Measurements from ENCODE around the gene HAPLN2. TPM values are rescaled to one million over a fixed set of nuclear protein-coding genes. Genes with fewer than 3 reads are reported as not detected.

HAPLN2 gene
- total RNA-seq, 2 donors from 2014 or later = 6.1 to 10.2 TPM

GRCh38 chr1:156655904-156656516 is 36.8 kb downstream of the HAPLN2 start:
- intact Hi-C loops (cut with DNase I) = loop anchor here (2.0 to 5.0 kb wide), 2 partner anchors 73 to 269 kb away; no protein-coding TSS in a partner anchor
- 64% methylated on average over 9 of the region's 9 CpGs for WGBS
- Histone ChIP-seq H3K9me3 (no peaks in the 10 kb centered on the region), H3K4me3 (no peak overlapping the region), H3K27ac (no peak overlapping the region), H3K4me1 (replicated peaks) (peaks cover 7% of the 10 kb centered on the region), H3K27me3 (replicated peaks; ENCODE audit: insufficient read depth) (peaks cover 2% of the 10 kb centered on the region), H3K36me3 (no peaks in the 10 kb centered on the region)
- no peak for DNase-seq (ENCODE audit: low spot score)
- TF ChIP-seq POLR2AphosphoS5 (IDR thresholded peaks at IDR 0.05) = no peak
- no peak for TF ChIP-seq POLR2A (IDR thresholded peaks at IDR 0.05)
- TF ChIP-seq, protein P1, sequence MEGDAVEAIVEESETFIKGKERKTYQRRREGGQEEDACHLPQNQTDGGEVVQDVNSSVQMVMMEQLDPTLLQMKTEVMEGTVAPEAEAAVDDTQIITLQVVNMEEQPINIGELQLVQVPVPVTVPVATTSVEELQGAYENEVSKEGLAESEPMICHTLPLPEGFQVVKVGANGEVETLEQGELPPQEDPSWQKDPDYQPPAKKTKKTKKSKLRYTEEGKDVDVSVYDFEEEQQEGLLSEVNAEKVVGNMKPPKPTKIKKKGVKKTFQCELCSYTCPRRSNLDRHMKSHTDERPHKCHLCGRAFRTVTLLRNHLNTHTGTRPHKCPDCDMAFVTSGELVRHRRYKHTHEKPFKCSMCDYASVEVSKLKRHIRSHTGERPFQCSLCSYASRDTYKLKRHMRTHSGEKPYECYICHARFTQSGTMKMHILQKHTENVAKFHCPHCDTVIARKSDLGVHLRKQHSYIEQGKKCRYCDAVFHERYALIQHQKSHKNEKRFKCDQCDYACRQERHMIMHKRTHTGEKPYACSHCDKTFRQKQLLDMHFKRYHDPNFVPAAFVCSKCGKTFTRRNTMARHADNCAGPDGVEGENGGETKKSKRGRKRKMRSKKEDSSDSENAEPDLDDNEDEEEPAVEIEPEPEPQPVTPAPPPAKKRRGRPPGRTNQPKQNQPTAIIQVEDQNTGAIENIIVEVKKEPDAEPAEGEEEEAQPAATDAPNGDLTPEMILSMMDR (IDR thresholded peaks at IDR 0.05) = no peak

DNA sequence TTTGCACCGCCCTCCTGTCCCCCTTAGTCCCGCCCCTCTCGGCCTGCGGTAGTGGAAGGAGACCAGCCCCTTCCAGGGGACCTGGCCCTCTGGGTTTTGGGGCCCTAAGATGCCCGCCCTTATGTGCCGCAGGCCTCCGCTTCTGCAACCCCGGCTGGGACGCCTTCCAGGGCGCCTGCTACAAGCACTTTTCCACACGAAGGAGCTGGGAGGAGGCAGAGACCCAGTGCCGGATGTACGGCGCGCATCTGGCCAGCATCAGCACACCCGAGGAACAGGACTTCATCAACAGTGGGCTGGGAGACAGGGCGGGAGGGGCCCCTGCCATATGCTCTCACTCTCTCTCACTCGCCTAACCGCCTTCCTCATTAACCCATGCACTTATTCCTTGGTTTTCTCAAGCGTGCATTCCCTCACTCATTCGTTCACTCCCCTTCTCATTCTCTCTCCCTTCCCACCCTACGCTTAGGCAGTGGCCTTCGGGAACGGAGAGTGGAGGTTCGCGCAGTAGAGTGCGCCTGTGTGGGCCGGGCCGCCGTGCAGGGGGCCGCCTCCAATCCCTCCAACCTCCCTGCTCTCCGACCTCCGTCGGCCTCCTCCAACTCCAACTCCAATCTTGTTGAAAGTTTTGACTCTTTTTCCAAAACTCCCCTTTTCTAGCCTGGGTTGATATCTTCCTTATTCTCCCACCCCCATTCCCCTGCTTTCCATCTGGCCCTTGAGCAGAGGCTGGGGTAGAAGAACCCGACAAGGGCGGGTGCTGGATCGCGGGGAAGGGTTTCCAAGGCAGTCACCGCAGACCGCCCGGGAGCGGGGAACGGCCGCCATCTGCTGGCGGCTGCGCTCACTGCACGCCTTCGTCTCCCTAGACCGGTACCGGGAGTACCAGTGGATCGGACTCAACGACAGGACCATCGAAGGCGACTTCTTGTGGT is 37.9 kb downstream of the HAPLN2 start:
- H3K27me3 ChIP-seq (replicated peaks; ENCODE audit: insufficient read depth) = peaks cover 2% of the 10 kb centered on the region
- H3K4me1 ChIP-seq (replicated peaks) = peaks cover 7% of the 10 kb centered on the region
- peak; percentile 57 for DNase-seq (ENCODE audit: low spot score)
- intact Hi-C loops (cut with DNase I) = loop anchor here (1.0 to 5.0 kb wide), 3 partner anchors 31 to 270 kb away; no protein-coding TSS in a partner anchor
- no peaks in the 10 kb centered on the region for H3K36me3 ChIP-seq
- 2% methylated on average over 54 of the region's 54 CpGs for WGBS
- peak overlapping the region in 1 of 2 donors; percentile 16 for H3K4me3 ChIP-seq
- no peak overlapping the region for H3K27ac ChIP-seq
- H3K9me3 ChIP-seq = no peaks in the 10 kb centered on the region
- no peak for TF ChIP-seq POLR2A (IDR thresholded peaks at IDR 0.05)
- TF ChIP-seq, protein P1 (IDR thresholded peaks at IDR 0.05) = peak; percentile 85 to 92 (median 88)

- intact Hi-C loops (cut with DNase I) = loop anchor here (1.0 to 5.0 kb wide), 3 partner anchors 32 to 271 kb away; no protein-coding TSS in a partner anchor
- no peak for TF ChIP-seq POLR2A (IDR thresholded peaks at IDR 0.05)
- TF ChIP-seq, protein P1 (IDR thresholded peaks at IDR 0.05) = no peak
- no peak for TF ChIP-seq POLR2AphosphoS5 (IDR thresholded peaks at IDR 0.05)
- Histone ChIP-seq H3K27ac (no peak overlapping the region), H3K4me1 (replicated peaks) (peaks cover 7% of the 10 kb centered on the region), H3K4me3 (no peak overlapping the region), H3K27me3 (replicated peaks; ENCODE audit: insufficient read depth) (peaks cover 2% of the 10 kb centered on the region), H3K9me3 (no peaks in the 10 kb centered on the region), H3K36me3 (no peaks in the 10 kb centered on the region)
- no peak for DNase-seq (ENCODE audit: low spot score)
- 16% methylated on average over 15 of the region's 15 CpGs for WGBS
Measured at GRCh38 chr1:156657741-156658319, 38.6 kb downstream of the HAPLN2 start.

DNA sequence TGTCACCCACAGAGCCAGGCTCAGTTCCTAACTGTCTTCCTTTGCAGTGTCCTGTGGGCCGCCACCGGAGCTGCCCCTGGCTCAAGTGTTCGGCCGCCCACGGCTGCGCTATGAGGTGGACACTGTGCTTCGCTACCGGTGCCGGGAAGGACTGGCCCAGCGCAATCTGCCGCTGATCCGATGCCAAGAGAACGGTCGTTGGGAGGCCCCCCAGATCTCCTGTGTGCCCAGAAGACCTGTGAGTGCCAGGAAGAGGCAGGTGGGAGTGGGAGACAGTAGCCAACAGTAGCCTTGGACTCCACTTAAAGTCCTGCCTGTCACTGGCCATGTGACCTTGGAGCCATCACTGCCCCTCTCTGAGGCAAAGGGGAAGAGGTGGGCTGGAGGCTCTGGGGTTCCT is 39.3 kb downstream of the HAPLN2 start:
- 91% methylated on average over 14 of the region's 14 CpGs for WGBS
- no peak for TF ChIP-seq POLR2A (IDR thresholded peaks at IDR 0.05)
- TF ChIP-seq POLR2AphosphoS5 (IDR thresholded peaks at IDR 0.05) = no peak
- TF ChIP-seq, protein P1 (IDR thresholded peaks at IDR 0.05) = no peak
- no peaks in the 10 kb centered on the region for H3K36me3 ChIP-seq
- no peak overlapping the region for H3K4me3 ChIP-seq
- intact Hi-C loops (cut with DNase I) = loop anchor here (5.0 kb wide), 1 partner anchor 271 kb away; no protein-coding TSS in a partner anchor
- no peaks in the 10 kb centered on the region for H3K9me3 ChIP-seq
- H3K27ac ChIP-seq = no peak overlapping the region
- H3K27me3 ChIP-seq (replicated peaks; ENCODE audit: insufficient read depth) = peaks cover 2% of the 10 kb centered on the region
- H3K4me1 ChIP-seq (replicated peaks) = peaks cover 7% of the 10 kb centered on the region
- DNase-seq (ENCODE audit: low spot score) = no peak

Measured in prostate gland (tissue), 2 donors.